GM21447 (cell line): Measurements from ENCODE around the gene NHSL2.

Experiments
- ATAC-seq: cut with Tn5 transposase; IDR thresholded peaks from one replicate; pipeline ENCODE4 v1.9.1; 2021; ENCODE audit not compliant: unreplicated experiment

Gene NHSL2

GRCh38 chrX:71989768-71990426 lies 79.3 kb downstream of the NHSL2 start:
- no peak for ATAC-seq

- no peak for ATAC-seq
These were observed 79.9 kb downstream of the NHSL2 start for GRCh38 chrX:71990518-71990917.

- ATAC-seq = no peak
These were observed 80.5 kb downstream of the NHSL2 start for GRCh38 chrX:71991164-71991563.

- ATAC-seq = no peak
These were observed 82.1 kb downstream of the NHSL2 start for GRCh38 chrX:71992711-71993110.

GRCh38 chrX:71993371-71993770 lies 82.7 kb downstream of the NHSL2 start:
- no peak for ATAC-seq

- no peak for ATAC-seq
These were observed 84.0 kb downstream of the NHSL2 start for GRCh38 chrX:71994601-71995000.

GRCh38 chrX:71995122-71995521 lies 84.5 kb downstream of the NHSL2 start:
- ATAC-seq = no peak

GRCh38 chrX:71996136-71996535 lies 85.5 kb downstream of the NHSL2 start:
- no peak for ATAC-seq

GRCh38 chrX:71996826-71997225 lies 86.2 kb downstream of the NHSL2 start:
- no peak for ATAC-seq

- no peak for ATAC-seq
These were observed 86.7 kb downstream of the NHSL2 start for GRCh38 chrX:71997320-71997719.

GRCh38 chrX:71998836-71999509 lies 88.3 kb downstream of the NHSL2 start:
- no peak for ATAC-seq

GRCh38 chrX:71999535-71999934 lies 88.9 kb downstream of the NHSL2 start:
- ATAC-seq = no peak

GRCh38 chrX:72001471-72001870 lies 90.8 kb downstream of the NHSL2 start:
- ATAC-seq = no peak

GRCh38 chrX:72001906-72002305 lies 91.3 kb downstream of the NHSL2 start:
- no peak for ATAC-seq

- ATAC-seq = no peak
These were observed 92.2 kb downstream of the NHSL2 start for GRCh38 chrX:72002875-72003274.

GRCh38 chrX:72003811-72004750 lies 93.4 kb downstream of the NHSL2 start:
- no peak for ATAC-seq

GRCh38 chrX:72005046-72005445 lies 94.4 kb downstream of the NHSL2 start:
- ATAC-seq = no peak

- ATAC-seq = no peak
These were observed 95.8 kb downstream of the NHSL2 start for GRCh38 chrX:72006461-72006860.

GRCh38 chrX:72009731-72010130 lies 99.1 kb downstream of the NHSL2 start:
- no peak for ATAC-seq

- no peak for ATAC-seq
These were observed 101.1 kb downstream of the NHSL2 start for GRCh38 chrX:72011734-72012133.

- no peak for ATAC-seq
These were observed 104.7 kb downstream of the NHSL2 start for GRCh38 chrX:72015383-72015782.
